Left lobe of liver (tissue), 2 donors: ENCODE data around the gene FBXW11. TPM values are rescaled to one million over a fixed set of nuclear protein-coding genes. Genes with fewer than 3 reads are reported as not detected.

ENCODE experiments used
- ATAC-seq: fragments of 200-7000 bp; cut with Tn5 transposase; one replicate; pipeline ENCODE4 v1.9.1; 2020; ENCODE audit warnings: mild to moderate bottlenecking, moderate library complexity
- DNase-seq: peaks from one replicate; pipeline ENCODE4 v3.0.0-alpha.2; 2020; ENCODE audit warnings: low spot score
- total RNA-seq: library from RNA; stranded (reverse); gene quantifications from one replicate; pipeline ENCODE4 v1.2.1, GENCODE V29; 2021
- donor health status: DM: no; HTN: no; CAD: no; lungs with moderate emphysema.
- donor health status: DM: no; HTN: yes; CAD: no.

Gene FBXW11
- total RNA-seq = 21.9 TPM

GRCh38 chr5:172006321-172007174, at the start of gene FBXW11:
Gene FBXW11 (minus strand): TSS chr5:172006638. CDS start chr5:172006502, 136 bp downstream.
- ATAC-seq = peak; percentile 92
- DNase-seq = peak; percentile 98

GRCh38 chr5:172055996-172056395, 49.6 kb upstream of the FBXW11 start:
- ATAC-seq = no peak
- DNase-seq = no peak

- no peak for ATAC-seq
- DNase-seq = no peak
These were observed 49.0 kb upstream of the FBXW11 start for GRCh38 chr5:172055421-172055820.

DNA sequence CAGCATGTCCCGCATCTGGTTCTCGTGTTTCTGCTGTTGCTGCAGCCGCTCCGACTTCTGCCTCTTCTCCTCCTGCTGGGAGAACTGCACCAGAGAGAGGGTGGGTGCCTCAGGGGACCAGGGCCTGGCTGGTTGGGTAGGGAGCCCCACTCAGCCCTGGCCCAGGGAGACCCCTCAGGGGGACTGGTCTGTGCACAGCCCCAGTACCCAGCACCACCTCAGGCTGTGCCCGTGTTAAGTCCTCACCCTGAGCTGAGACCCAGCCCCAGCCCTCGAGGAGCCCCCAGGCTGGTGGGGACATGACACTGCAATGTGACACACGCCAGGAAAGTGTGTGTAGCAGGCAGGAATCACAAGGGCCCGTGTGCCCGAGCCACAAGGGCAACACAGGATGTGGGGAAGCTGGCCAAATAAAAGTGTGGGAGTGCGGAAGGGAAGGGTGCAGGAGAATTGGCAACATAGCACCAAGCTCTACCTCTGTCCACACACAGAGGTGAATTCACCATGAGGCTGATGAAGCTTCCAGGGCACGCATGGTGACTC, 48.2 kb upstream of the FBXW11 start:
- ATAC-seq (no peak), DNase-seq (no peak)

- DNase-seq (no peak), ATAC-seq (peak; percentile 35)
These were observed 46.2 kb upstream of the FBXW11 start for GRCh38 chr5:172052450-172053236.

GRCh38 chr5:172051643-172052339, 45.4 kb upstream of the FBXW11 start:
- DNase-seq (no peak), ATAC-seq (no peak)

DNA sequence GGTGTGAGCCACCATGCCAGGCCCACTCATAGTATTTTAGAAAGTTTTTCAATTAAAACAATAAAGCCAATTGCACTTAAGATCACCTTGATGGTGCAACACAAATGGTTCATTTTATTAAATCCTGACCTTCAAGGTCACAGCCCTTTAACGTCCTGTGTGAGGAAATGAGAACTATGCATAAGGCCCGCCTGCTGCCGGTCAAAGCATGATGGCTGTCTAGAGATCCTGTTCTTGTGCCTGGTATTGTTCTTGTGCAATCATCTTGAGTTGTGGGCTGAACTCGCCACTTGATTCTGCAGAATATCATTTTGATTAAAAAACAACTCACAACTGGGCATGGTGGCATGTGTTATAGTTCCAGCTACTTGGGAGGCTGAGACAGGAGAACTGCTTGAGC, 43.6 kb upstream of the FBXW11 start:
- no peak for ATAC-seq
- DNase-seq = no peak

DNA sequence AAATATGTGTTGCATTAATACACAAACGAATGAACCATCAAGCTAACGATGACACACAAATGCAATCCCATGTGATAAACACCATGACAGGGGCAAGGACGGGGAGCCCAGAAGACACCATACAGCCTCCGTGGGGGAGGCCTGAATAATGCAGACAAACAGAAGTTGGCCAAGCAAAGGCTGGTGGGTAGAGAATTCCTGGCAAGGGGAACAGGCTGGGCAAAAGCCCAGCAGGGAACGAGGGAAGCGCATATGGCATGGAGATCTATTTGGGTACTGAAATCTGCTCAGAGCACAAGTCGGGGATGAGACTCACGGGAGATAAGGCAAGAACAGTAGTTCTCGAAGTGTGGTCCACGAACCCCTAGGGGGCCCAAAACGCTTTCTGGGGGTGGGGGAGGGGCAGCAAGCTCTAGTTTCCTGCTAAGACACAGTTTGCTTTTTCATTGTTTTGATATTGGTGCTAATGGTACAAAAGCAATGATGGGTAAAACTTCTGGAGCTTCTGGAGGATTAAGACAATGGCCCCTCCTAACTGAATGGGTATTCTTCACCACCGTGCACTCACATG, 42.9 kb upstream of the FBXW11 start:
- ATAC-seq = no peak
- no peak for DNase-seq

DNA sequence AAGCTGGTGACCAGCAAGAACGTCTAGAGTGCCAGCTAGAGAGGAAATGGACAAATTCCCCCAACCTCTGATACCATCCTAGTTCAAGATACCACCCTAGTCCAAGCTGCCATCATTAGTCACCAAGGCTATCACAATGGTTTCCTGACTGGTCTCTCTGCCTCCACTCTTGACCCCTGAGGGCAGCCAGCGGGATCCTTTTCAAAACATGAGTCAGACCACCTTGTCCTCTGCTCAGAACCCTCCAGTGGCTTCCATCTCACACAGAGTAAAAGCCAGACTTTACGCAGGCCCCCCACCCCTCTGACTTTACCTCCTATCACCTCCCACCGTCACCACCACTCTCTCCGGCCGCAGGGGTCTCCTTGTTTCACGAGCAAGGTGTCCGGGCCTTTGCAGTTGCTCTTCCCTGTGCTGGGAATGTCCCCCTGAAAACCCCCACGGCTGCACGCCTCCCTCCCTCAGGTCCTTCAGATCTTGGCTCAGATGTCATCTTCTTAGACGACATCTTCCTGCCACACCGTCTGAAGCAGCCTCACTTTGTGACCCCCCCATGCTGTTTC, 42.2 kb upstream of the FBXW11 start:
- no peak for ATAC-seq

DNA sequence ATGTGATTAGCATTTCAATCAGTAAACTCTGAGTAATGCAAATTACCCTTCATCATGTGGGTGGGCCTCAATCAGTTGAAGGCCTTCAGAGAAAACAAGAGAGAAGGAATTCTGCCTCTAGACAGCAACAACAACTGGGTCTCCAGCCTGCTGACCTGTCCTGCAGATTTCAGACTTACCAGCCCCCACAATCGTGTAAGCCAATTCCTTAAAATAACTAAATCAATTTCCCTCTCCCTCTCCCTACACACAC, 41.7 kb upstream of the FBXW11 start:
- ATAC-seq (no peak), DNase-seq (no peak)

More for the DNA sequence above, 42.2 kb upstream of the FBXW11 start:
- no peak for DNase-seq

DNA sequence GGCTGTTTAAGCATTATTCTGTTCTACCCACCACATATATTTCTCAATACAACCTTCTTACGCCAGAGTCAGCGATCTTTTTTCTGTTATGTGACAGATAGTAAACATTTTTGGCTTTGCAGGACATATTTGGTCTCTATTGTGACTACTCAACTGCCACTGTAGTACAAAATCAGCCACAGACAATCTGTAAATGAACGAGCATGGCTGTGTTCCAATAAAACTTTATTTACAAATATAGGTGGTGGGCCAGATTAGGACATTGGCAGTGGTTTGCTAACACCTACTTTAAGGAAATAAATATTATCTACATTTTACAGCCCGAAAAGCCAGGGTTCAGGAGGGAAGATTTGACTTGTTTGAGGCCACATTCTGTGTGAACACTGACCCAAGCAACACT, 40.2 kb upstream of the FBXW11 start:
- ATAC-seq (no peak), DNase-seq (no peak)

DNA sequence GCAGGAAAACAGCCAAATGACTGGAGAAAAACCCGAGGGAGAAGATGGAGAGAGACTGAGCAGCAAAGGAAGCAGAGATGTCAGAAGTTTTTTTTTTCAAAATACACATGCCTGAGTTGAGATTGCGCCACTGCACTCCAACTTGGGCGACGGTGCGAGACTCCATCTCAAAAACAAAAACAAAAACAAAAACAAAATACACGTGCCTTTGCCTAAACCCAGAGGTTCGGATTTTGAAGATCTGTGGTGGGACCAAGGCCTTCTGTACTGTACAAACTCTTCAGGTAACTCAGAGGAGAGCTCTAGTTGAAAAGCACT, 38.8 kb upstream of the FBXW11 start:
- no peak for DNase-seq

GRCh38 chr5:172044631-172045314, 38.3 kb upstream of the FBXW11 start:
- DNase-seq (no peak), ATAC-seq (no peak)

More for the DNA sequence above, 38.8 kb upstream of the FBXW11 start:
- ATAC-seq = no peak

- no peak for DNase-seq
- no peak for ATAC-seq
These were observed 37.4 kb upstream of the FBXW11 start for GRCh38 chr5:172043865-172044264.

GRCh38 chr5:172042183-172042582, 35.7 kb upstream of the FBXW11 start:
- DNase-seq (no peak), ATAC-seq (no peak)

DNA sequence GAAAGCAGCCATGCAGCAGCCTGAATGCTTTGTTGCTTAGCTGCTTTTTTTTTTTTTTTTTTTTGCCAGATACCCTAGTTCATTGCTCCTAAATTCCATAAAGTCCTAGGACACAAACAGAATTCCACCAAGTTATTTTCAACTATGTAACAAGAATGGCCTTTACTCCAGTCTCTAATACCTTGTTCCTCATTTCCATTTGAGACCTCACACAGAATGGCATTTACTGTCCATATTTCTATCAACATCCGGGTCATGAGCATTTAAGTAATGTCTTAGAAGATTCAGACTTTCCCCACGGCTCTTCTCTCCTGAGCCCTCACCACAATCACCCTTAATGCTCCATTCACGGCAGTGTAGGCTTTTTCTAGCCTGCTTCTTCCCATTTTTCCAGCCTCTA, 31.7 kb upstream of the FBXW11 start:
- no peak for ATAC-seq
- DNase-seq = no peak

DNA sequence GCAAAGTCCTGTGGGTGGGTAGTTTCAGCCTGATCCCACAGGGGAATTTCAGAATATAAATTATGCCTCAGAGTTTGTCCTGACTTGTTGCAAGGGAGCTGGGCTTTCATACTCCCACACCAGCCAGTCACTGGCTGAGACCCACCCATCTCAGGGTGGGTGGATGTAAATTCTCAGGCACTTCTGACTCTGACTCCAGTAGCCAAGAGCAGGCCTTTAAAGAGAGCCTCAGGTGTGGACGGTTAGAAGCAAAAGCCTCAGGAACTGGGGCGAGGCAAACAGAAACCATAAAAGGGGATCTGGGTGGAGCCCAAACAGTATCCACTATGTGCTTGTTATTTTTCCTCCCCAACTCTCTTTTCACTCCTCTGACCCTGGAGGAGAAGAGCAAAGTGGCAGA, 28.6 kb upstream of the FBXW11 start:
- DNase-seq = no peak
- ATAC-seq = no peak

DNA sequence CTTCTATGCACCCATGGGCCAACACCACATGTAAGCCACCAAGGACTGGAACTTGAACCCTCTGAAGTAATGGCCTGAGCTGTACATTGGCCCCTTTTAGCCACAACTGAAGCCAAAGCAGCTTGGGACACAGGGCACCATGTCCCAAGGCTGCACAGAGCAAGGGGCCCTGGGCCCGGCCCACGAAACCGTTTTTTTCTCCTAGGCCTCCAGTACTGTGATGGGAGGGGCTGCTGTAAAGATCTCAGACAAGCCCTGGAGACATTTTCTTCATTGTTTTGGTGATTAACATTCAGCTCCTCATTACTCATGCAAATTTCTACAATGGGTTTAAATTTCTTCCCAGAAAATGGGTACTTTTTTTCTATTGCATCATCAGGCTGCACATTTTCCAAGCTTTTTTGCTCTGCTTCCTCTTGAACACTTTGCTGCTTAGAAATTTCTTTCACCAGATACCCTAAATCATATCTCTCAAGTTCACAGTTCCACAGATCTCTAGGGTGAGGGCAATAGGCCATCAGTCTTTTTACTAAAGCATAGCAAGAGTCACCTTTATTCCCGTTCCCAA, 25.5 kb upstream of the FBXW11 start:
- DNase-seq = no peak
- ATAC-seq = no peak

- ATAC-seq = no peak
- DNase-seq = no peak
These were observed 23.4 kb upstream of the FBXW11 start for GRCh38 chr5:172029876-172030275.

- ATAC-seq (peak; percentile 96), DNase-seq (peak; percentile 50)
These were observed 21.7 kb upstream of the FBXW11 start for GRCh38 chr5:172028167-172028566.
